GM18499 (cell line): ENCODE measurements around the gene SS18.

Source experiments
- ATAC-seq: cut with Tn5 transposase; IDR thresholded peaks from one replicate; pipeline ENCODE4 v1.9.1; 2021; ENCODE audit warnings: moderate number of reproducible peaks; ENCODE audit not compliant: insufficient read depth, unreplicated experiment

Gene SS18

GRCh38 chr18:26074246-26074645, 16.2 kb downstream of the SS18 start:
- ATAC-seq, result no peak

GRCh38 chr18:26073758-26074157, 16.7 kb downstream of the SS18 start:
- no peak for ATAC-seq

DNA sequence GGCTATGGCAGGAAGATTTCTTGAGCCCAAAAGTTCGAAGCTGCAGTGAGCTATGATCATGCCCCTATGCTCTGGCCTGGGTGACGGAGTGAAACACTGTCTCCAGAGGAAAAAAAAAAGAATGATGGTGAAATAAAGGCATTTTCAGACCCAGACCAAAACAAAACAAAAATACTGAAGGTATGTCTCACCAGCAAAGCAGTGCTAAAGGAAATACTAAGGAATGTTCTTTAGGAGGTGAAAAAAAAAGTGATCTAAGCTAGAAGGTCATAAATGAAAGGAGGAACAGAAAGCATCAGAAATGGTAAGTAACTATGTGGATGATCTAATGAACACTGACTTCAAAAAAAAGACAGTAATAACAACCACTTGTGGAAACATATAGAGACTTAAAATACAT, 18.7 kb downstream of the SS18 start:
- no peak for ATAC-seq

DNA sequence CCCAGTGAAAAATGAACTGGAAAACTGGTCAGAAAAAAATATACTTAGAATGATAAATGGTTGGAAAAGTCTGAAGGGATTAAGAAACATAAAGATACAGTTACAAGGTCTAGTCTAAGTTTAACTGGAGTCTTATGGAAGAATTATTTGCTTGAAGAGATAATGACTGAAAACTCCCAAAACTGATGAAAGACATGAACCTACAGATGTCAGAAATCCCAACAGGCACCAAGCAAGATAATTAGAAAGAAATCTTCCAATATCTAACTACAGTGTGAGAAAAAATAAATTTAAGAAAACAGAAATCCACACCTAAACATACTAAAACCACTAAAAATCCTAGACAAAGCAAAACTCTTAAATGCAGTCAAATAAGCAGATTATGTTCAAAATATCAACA, 19.4 kb downstream of the SS18 start:
- no peak for ATAC-seq

- no peak for ATAC-seq
Measured at GRCh38 chr18:26059357-26059756, 31.1 kb downstream of the SS18 start.

DNA sequence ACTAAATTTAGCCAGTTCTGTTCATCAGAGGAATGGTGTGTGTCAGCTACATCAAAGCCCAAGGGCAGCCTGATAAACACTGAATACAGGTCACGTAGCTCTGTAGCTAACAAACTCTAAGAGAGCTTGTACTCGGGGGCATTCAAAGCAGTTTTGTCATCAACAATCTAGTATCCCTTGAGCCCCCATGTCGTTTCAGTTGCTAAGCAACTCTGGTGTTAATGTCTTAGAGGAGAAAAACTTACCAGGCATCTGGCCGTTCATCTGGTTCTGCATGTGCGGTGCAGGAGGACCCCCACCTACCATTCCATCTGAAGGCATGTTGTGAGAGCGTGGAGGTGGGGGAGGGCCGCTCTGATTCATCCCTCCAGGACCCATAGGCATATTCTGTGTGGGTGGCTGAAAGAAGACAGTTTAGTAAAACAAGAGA, 33.1 kb downstream of the SS18 start:
- ATAC-seq, result no peak

DNA sequence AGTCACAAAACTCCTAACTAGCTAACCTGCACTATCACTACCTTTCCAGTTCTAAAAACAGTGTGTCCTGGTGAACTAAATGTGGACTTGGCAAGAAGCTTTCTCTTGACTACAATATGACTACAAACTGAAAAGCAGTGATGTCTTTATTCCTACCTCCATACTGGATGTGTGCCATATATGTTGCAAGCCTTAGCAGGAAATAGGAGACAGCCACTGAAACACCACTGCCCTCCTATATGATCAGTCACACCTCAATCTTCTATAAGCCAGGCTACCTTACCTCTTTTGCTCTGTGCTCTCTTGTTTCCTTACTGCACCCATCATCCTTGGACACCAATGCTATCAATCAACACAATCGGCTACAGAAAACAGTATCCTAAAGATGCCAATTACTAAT, 34.1 kb downstream of the SS18 start:
- no peak for ATAC-seq

GRCh38 chr18:26052505-26052904, 37.9 kb downstream of the SS18 start:
- ATAC-seq, result no peak

GRCh38 chr18:26051843-26052242, 38.6 kb downstream of the SS18 start:
- ATAC-seq, result no peak

GRCh38 chr18:26046419-26047077, 43.9 kb downstream of the SS18 start:
- ATAC-seq, result no peak

- ATAC-seq, result no peak
Measured at GRCh38 chr18:26044807-26045206, 45.6 kb downstream of the SS18 start.

DNA sequence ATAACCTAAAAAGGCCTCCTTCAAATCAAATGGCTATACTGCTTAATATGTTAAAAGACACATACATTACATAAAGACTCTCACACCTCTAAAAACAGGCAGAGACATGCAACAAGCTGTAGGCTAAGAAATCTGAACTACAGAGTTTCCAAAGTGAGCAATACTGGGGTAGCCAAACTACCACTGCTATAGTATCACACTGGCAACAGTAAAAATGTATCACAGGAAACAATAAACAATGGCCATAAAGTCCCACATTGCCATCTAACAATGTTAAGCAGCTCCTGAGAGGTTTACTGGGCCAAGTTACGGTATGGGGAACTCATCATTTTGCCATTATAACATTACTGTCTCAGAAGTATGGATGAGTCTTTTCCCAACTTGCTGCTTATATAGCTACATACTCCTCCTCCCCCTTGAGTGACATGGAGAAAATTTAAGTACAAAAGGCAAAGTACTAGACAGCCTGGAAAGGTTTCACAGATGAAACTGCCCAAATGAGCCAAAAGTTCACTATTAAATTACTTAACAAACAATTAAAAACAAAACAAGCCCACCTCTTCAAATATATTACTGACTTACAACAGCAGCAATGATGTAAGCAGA, 50.3 kb downstream of the SS18 start:
- ATAC-seq, result no peak

GRCh38 chr18:26039203-26039602, 51.2 kb downstream of the SS18 start:
- ATAC-seq, result no peak

DNA sequence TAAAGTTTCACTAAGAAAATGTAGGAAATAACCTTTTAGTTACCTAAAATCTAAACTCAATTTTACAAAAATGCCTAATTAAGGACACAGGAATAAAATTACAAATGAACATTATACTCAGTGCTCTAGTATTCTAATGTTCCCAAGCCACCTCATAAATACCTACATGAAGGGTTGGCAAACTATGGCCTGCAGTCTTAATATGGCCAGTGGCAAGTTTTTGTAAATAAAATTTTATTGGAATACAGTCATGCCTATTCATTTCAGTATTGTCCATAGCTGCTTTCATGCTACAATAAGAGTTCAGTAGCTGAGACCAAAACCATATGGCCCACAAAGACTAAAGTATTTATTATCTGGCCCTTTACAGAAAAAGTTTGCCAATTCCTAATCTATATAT, 53.8 kb downstream of the SS18 start:
- ATAC-seq, result no peak

DNA sequence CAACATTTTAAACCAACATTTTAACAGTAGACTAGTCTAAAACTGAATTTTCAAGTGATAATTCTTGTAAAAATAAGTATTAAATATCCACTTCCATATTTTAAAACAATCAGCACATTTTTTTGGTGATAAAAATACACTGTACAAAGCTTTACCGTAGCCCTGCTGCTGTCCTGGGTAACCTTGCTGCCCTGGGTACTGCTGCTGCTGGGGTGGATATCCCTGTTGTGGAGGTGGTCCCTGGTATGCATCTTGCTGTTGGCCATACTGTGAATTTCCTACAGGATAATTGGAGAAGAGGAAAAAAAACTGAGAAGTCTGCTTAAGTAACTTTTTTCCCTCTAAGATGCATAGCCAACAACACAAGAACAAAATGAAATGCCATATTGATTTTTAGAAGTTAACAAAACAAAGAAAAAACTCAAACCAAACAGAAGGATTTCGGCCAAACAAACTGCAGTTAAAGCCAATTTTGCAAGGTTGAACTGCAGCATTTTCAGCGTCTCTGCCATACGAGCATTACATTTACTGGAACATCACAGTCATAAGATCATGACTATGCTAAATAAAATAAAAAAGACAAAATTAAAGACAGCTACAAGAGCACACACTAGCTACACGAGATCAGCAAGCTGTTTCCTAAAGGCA, 55.4 kb downstream of the SS18 start:
- ATAC-seq, result no peak

GRCh38 chr18:26022585-26022984, 67.8 kb downstream of the SS18 start:
- ATAC-seq, result no peak

DNA sequence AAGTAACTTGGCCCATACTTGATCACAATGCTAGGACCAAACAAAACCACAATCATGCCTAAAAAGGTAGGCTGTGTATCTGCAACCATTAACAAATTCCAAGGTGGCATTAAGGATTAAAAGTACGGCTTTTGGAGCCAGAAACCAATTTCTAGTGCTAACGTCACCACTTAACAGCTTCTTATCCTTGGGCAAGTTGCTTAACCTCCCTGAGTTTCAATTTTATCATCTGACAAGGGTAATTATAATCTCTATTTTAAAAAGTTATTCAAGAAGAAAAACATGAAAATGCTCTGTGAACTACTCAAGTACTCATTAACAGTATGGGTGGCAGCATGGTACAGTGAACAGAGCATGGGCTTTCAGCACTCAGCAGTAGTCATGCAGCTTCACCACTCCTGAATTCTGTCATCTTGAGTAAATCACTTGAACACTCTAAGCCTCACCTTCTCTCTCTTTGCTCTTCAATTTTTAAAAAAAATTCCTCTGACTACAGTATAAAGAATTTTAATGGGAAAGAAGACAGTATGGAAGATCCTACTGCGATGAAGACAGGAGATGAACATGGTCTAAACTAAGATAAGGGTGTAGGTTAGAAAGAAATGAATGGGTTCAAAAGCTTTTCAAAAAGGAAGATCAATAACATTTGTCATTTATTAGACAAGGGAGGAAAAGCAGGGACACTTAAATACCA, 69.2 kb downstream of the SS18 start:
- no peak for ATAC-seq

DNA sequence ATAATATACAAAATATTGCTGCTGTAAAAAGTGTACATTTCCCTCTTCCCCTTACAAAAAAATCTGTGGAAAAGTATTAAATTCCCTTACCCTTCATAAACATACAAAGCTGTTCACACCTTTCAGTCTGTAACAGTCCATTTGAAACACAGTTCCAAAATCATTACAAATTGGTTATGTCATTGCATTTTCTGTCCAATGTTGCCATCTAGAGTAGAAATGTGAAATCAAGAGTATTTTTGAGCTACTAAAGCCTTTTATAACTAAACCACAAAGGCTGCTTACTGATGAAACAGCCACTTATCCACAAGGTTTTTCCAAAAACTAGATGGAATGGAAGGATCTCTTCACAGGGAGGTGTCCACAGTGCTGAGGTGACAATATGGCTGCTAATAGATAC, 72.5 kb downstream of the SS18 start:
- no peak for ATAC-seq

- no peak for ATAC-seq
Measured at GRCh38 chr18:26014462-26014861, 76.0 kb downstream of the SS18 start.

- ATAC-seq, result no peak
Measured at GRCh38 chr18:26008619-26009018, 81.8 kb downstream of the SS18 start.

GRCh38 chr18:26008096-26008495, 82.3 kb downstream of the SS18 start:
- no peak for ATAC-seq
